ENCODE data around the gene LRRFIP1.

The LRRFIP1 gene

GRCh38 chr2:237599465-237600110 lies 27.8 kb upstream of the LRRFIP1 start:
- DNase-seq (ENCODE audit: low read depth), result no peak
- no peak overlapping the region for H3K4me3 ChIP-seq (replicated peaks; ENCODE audit: low read depth, low read length)
- TF ChIP-seq CTCF (IDR thresholded peaks at IDR 0.05; ENCODE audit: low read length, missing control alignments), result no peak

- H3K4me3 ChIP-seq (replicated peaks; ENCODE audit: low read depth, low read length), result no peak overlapping the region
- peak; percentile 47 for TF ChIP-seq CTCF (IDR thresholded peaks at IDR 0.05; ENCODE audit: low read length, missing control alignments)
- peak; percentile 76 for DNase-seq (ENCODE audit: low read depth)
Observed at GRCh38 chr2:237600205-237600846, 27.1 kb upstream of the LRRFIP1 start.

GRCh38 chr2:237601453-237602116 lies 25.8 kb upstream of the LRRFIP1 start:
- TF ChIP-seq CTCF (IDR thresholded peaks at IDR 0.05; ENCODE audit: low read length, missing control alignments), result peak; percentile 11
- DNase-seq (ENCODE audit: low read depth), result no peak
- H3K4me3 ChIP-seq (replicated peaks; ENCODE audit: low read depth, low read length), result no peak overlapping the region

GRCh38 chr2:237602409-237602808 lies 25.0 kb upstream of the LRRFIP1 start:
- DNase-seq (ENCODE audit: low read depth), result no peak
- H3K4me3 ChIP-seq (replicated peaks; ENCODE audit: low read depth, low read length), result no peak overlapping the region
- no peak for TF ChIP-seq CTCF (IDR thresholded peaks at IDR 0.05; ENCODE audit: low read length, missing control alignments)

GRCh38 chr2:237603049-237603717 lies 24.2 kb upstream of the LRRFIP1 start:
- no peak overlapping the region for H3K4me3 ChIP-seq (replicated peaks; ENCODE audit: low read depth, low read length)
- no peak for DNase-seq (ENCODE audit: low read depth)
- no peak for TF ChIP-seq CTCF (IDR thresholded peaks at IDR 0.05; ENCODE audit: low read length, missing control alignments)

GRCh38 chr2:237603718-237604362 lies 23.5 kb upstream of the LRRFIP1 start:
- DNase-seq (ENCODE audit: low read depth), result peak; percentile 93
- TF ChIP-seq CTCF (IDR thresholded peaks at IDR 0.05; ENCODE audit: low read length, missing control alignments), result no peak
- no peak overlapping the region for H3K4me3 ChIP-seq (replicated peaks; ENCODE audit: low read depth, low read length)
